GM12892 (cell line): Measurements from ENCODE around the gene NMU.

Experiments
- POLR2AphosphoS5 ChIP-seq: IDR thresholded peaks from 2 replicates; pipeline ENCODE4 v1.6.1; 2011; ENCODE audit warnings: low read depth, low read length, control low read depth
- TAF1 ChIP-seq: IDR thresholded peaks from 2 replicates; pipeline ENCODE4 v1.6.1; 2011; ENCODE audit warnings: low read depth, mild to moderate bottlenecking, control low read depth, low read length, borderline replicate concordance

DNA sequence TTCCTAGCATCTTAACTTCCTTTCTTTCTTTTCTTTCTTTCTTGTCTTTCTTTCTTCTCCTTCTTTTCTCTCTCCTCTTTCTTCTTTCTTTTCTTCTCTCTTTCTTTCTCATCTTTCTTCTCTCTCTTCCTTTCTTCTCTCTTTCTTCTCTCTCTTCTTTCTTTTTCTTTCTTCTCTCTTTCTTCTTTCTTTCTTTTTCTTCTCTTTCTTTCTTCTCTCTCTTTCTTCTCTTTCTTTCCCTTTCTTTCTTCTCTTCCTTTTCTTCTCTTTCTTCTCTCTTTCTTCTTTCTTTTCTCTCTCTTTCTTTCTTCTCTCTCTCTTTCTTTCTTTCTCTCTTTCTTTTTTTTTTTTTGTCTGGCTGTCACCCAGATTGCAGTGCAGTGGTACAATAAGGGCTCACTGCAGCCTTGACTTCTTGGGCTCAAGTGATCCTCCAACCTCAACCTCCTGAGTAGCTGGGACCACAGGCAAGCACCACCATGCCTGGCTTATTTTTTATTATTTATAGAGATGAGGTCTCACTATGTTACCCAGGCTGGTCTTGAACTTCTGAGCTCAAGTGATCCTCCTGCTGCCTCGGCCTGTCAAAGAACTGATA, 17.5 kb downstream of the NMU start:
- TF ChIP-seq TAF1 (no peak), POLR2AphosphoS5 (no peak)
